Retinal pigment epithelial cell (primary cell): ENCODE results near the gene MEIS2.

ENCODE experiments used
- DNase-seq: peaks from one replicate; pipeline ENCODE4 v3.0.0-alpha.2; 2010; ENCODE audit warnings: low read depth
- H3K4me3 ChIP-seq: 2 replicates; pipeline ENCODE4 v1.5.1; 2011; ENCODE audit warnings: mild to moderate bottlenecking, low read length, control low read depth, moderate library complexity
- TF ChIP-seq, protein P1 (sequence below): conservative IDR thresholded peaks from 2 replicates; pipeline ENCODE4 v1.5.1; 2011; ENCODE audit warnings: low read depth, low read length, control low read depth, inconsistent platforms

Gene MEIS2

DNA sequence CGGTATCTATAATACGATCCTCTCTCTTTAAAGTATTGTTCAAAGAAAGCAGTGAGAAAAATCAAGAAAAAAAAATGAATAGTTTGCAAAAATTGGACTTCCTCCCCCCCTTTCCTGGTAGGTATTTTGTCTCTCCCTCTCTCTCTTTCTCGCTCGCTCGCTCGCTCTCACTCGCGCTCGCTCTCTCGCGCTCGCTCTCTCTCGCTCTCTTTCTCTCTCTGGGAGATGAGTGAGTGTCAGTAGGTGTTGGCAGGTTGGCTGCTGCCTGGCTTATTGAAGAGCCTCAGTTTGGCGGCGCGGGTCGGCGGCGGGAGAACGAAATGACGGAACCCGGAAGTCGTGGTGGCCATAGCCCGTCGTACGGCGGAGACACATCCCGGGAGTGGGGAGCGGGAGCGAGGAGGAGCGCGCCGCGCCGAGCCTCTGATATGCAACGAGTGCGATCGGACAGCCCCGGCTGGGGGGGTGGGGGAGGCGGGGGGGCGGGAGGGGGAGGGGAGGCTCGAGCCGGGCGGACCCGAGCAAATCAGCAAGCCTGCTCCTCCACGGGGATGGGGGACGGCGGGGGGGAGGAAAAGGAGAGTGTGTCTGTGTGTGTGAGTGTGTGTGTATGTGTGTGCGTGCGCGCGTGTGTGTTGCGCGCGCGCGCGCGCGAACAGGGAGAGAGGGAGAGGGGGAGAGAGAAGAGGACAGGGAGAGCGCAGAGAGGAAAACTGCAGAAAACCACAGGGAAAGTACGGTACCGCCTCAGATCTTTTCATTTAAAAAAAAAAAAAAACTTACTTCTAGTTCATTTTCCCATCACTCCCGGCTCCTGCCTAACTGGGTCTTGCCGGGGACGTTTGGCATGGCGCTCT is at the start of gene MEIS2:
Gene MEIS2, minus strand, starts transcription at position 441 of the 857 bp plus-strand sequence. CDS start 1,083 bp downstream, outside the sequence.
- peak; percentile 84 for DNase-seq
- peak within 1 kb of the TSS; percentile 97 for H3K4me3 ChIP-seq
- TF ChIP-seq, protein P1, sequence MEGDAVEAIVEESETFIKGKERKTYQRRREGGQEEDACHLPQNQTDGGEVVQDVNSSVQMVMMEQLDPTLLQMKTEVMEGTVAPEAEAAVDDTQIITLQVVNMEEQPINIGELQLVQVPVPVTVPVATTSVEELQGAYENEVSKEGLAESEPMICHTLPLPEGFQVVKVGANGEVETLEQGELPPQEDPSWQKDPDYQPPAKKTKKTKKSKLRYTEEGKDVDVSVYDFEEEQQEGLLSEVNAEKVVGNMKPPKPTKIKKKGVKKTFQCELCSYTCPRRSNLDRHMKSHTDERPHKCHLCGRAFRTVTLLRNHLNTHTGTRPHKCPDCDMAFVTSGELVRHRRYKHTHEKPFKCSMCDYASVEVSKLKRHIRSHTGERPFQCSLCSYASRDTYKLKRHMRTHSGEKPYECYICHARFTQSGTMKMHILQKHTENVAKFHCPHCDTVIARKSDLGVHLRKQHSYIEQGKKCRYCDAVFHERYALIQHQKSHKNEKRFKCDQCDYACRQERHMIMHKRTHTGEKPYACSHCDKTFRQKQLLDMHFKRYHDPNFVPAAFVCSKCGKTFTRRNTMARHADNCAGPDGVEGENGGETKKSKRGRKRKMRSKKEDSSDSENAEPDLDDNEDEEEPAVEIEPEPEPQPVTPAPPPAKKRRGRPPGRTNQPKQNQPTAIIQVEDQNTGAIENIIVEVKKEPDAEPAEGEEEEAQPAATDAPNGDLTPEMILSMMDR = no peak

DNA sequence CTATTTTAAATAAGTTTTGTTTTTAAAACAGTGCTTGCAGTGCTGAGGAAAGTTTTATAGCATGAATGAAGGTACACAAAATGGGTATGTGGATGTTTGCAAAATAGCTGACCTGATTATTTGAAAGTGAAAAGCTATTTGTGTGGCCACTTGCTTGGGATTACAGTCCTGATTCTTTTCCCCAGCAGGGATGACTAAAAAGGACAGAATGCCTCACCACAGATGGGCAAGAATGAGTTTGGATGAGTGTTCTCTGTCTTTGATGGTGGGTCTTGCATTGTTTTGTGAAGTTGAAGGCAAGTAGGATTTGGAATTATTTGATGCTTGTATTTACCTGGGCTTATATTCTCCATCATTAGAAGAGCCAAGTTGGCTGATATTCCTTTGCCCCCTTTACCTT is 48.8 kb upstream of the MEIS2 start:
- no peak overlapping the region for H3K4me3 ChIP-seq
- TF ChIP-seq, protein P1 = no peak
- DNase-seq = no peak

DNA sequence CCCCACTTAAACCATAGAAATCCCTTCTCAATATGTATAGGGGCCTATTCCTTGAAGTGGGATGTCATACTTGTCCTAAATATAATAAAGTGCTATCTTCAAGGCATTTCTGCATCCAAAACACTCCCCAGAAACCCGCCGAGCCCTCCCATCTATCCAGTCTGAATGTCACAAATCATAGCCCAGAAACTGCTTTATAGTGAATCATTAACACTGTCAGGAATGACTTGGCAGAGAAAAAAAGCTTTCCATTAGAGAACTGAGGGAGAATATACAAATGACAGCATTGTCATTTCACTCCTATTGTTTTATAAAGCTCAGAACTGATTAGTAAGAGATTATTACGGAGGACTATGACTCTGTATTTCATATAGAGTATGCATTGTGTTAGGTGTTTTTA is 48.4 kb upstream of the MEIS2 start:
- H3K4me3 ChIP-seq = no peak overlapping the region
- TF ChIP-seq, protein P1 = no peak
- no peak for DNase-seq

DNA sequence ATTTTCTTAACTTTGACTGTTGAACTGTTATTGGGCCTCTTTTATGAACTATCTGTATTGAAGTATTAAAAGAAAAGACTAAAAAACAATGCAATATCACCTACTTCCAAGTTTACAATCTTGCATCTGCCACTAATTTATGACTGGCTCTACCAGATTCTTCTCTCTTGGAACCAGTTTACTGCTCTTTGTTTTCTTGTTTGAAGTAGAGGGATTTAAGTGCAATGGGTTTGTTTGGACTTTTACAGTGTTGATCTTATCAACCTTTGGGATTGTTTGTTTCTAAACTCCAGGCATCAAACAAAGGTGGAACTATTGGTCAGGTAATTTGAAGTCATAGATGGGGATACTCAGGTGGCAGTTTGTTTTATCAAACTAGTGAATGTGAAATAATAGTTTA is 43.0 kb upstream of the MEIS2 start:
- DNase-seq = no peak
- no peak overlapping the region for H3K4me3 ChIP-seq
- TF ChIP-seq, protein P1 = no peak

DNA sequence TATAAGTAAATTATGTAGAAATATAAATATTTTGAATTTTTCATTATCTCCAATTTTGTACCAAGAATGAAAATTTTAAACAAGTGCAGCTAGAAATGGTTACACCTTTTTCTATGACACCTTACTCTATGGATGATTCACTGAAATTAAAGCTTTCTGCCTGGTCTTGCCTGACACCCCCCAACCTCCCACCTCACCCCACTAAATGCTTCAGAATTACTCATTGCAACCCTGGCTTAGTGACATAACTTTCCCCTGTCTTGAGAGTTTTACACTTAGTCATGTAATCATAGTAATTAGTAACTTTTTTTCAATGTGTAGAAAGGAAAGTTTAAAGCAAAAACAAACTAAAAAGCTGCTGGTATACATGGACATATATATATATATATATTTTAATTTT is 42.0 kb upstream of the MEIS2 start:
- DNase-seq = peak; percentile 23
- H3K4me3 ChIP-seq = no peak overlapping the region
- TF ChIP-seq, protein P1 = no peak

DNA sequence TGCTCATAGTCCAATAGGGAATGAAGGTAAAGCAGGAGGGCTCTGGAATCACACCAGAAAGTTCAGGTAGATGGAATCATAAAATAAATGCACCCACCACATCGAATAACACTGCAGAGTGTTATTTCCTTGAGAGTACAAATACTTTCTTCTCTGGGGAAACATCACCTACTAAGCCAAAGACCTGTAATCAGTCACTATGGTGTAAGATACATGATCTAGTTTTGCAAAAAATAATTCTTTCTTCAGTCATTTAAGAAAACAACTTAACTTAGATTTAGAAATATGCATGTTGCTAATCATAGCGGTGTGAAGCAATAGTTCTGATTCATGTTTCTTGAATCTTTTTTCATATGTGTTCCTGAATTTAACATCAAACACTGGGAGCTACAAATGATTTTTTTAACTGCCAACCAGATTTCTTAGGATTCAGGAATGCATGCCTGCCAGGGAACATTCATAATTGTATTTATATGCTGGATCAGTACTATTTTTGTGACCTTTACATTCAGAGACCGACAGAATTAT is 40.2 kb upstream of the MEIS2 start:
- TF ChIP-seq, protein P1 = no peak
- no peak overlapping the region for H3K4me3 ChIP-seq

More for the DNA sequence above, 40.2 kb upstream of the MEIS2 start:
- no peak for DNase-seq
